Central memory CD4-positive, alpha-beta T cell (primary cell): ENCODE measurements around the gene ZIC3.
"Not testable (repeated sequence)": the region's sequence is repeated elsewhere in the genome, so short reads cannot be mapped to it uniquely, and the experiment has no call there.

Source experiments
- DNase-seq: peaks from one replicate; pipeline ENCODE4 v3.0.0; 2022
- total RNA-seq, 3 experiments: gene quantifications; one replicate each; lab custom pipeline; 2026; lab: John Stamatoyannopoulos, UW

Gene ZIC3
- 0 reads per million in 3 experiments for total RNA-seq

- no peak for DNase-seq
These were observed at the start of gene ZIC3 for GRCh38 chrX:137565921-137566745. TSS of gene ZIC3 (plus strand) at chrX:137566127. CDS start at chrX:137566692, 565 bp downstream.

- no peak for DNase-seq
These were observed 46.5 kb upstream of the ZIC3 start for GRCh38 chrX:137519459-137519858.

GRCh38 chrX:137545711-137546651 is 19.9 kb upstream of the ZIC3 start:
- DNase-seq, result no peak

- DNase-seq, result no peak
These were observed 18.6 kb upstream of the ZIC3 start for GRCh38 chrX:137547291-137547690.

- DNase-seq, result no peak
These were observed 17.7 kb upstream of the ZIC3 start for GRCh38 chrX:137548261-137548660.

- no peak for DNase-seq
These were observed 16.9 kb upstream of the ZIC3 start for GRCh38 chrX:137549073-137549472.

GRCh38 chrX:137549851-137550664 is 15.9 kb upstream of the ZIC3 start:
- no peak for DNase-seq

GRCh38 chrX:137550665-137551261 is 15.2 kb upstream of the ZIC3 start:
- no peak for DNase-seq

- not testable (repeated sequence) for DNase-seq
These were observed 13.8 kb upstream of the ZIC3 start for GRCh38 chrX:137552098-137552497.

- DNase-seq, result no peak
These were observed 3.8 kb upstream of the ZIC3 start for GRCh38 chrX:137562096-137562495.

- DNase-seq, result no peak
These were observed 2.0 kb upstream of the ZIC3 start for GRCh38 chrX:137563681-137564651.

- no peak for DNase-seq
These were observed 516 bp upstream of the ZIC3 start for GRCh38 chrX:137565318-137565904.

GRCh38 chrX:137566746-137567679 is 1.1 kb downstream of the ZIC3 start:
- DNase-seq, result no peak

GRCh38 chrX:137567682-137568232 is 1.8 kb downstream of the ZIC3 start:
- DNase-seq, result no peak

GRCh38 chrX:137568741-137569469 is 3.0 kb downstream of the ZIC3 start:
- DNase-seq, result no peak

GRCh38 chrX:137569470-137569891 is 3.6 kb downstream of the ZIC3 start:
- no peak for DNase-seq

- DNase-seq, result no peak
These were observed 7.6 kb downstream of the ZIC3 start for GRCh38 chrX:137573324-137574101.
